Lower leg skin (tissue), 3 donors: ENCODE measurements around the gene KRT28.

Experiments used
- POLR2A ChIP-seq, 2 donors: fragments of 450-650 bp; IDR thresholded peaks; one replicate each; pipeline ENCODE4 v1.6.1; 2016 to 2017; ENCODE audit warnings: antibody characterized with exemption in 2 of 2, mild to moderate bottlenecking in 1 of 2, moderate library complexity in 1 of 2
- TF ChIP-seq, protein P1 (sequence below), 3 donors: fragments of 450-650 bp; IDR thresholded peaks; one replicate each; pipeline ENCODE4 v1.5.1; 2016; ENCODE audit warnings: antibody characterized with exemption in 3 of 3, mild to moderate bottlenecking in 3 of 3, moderate library complexity in 2 of 3

DNA sequence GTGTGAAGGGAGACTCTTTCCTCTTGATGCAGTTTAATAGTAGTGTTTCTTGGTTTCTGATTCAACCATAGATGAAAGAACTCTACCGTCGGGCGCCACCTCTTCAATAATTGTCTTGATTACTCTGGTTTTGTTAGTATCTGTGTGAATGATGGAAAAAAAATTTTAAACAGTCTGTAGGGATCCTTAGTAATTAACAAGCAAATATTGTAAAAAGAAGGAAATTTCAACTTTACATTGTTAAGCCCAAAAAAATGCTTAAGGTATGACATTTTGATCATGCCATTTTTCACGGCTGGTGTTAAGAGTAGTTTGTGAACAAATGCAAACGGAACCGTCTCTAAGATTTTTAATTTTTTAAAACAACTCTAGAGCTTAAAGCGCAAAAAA lies 18.6 kb upstream of the KRT28 start:
- no peak for TF ChIP-seq POLR2A (IDR thresholded peaks at IDR 0.05)
- TF ChIP-seq, protein P1, sequence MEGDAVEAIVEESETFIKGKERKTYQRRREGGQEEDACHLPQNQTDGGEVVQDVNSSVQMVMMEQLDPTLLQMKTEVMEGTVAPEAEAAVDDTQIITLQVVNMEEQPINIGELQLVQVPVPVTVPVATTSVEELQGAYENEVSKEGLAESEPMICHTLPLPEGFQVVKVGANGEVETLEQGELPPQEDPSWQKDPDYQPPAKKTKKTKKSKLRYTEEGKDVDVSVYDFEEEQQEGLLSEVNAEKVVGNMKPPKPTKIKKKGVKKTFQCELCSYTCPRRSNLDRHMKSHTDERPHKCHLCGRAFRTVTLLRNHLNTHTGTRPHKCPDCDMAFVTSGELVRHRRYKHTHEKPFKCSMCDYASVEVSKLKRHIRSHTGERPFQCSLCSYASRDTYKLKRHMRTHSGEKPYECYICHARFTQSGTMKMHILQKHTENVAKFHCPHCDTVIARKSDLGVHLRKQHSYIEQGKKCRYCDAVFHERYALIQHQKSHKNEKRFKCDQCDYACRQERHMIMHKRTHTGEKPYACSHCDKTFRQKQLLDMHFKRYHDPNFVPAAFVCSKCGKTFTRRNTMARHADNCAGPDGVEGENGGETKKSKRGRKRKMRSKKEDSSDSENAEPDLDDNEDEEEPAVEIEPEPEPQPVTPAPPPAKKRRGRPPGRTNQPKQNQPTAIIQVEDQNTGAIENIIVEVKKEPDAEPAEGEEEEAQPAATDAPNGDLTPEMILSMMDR (IDR thresholded peaks at IDR 0.05), result no peak
